DOHH2 (cell line): ENCODE data around the gene RGS13.

ENCODE experiments used
- H3F3A ChIP-seq: fragments of 200-600 bp; sonication (generic), shearing (Covaris generic); 2 replicates; pipeline ENCODE4 v1.6.0; 2016; ENCODE audit warnings: antibody characterized with exemption, mild to moderate bottlenecking; ENCODE audit not compliant: control insufficient read depth, insufficient read depth
- H3K27ac ChIP-seq: fragments of 200-600 bp; sonication (generic); 2 replicates; pipeline ENCODE4 v1.5.1; 2014; ENCODE audit warnings: low read depth, mild to moderate bottlenecking, low read length, moderate library complexity
- H3K27me3 ChIP-seq: fragments of 200-600 bp; sonication (generic); 2 replicates; pipeline ENCODE4 v1.6.1; 2014; ENCODE audit warnings: mild to moderate bottlenecking, low read length, mixed read lengths; ENCODE audit not compliant: control insufficient read depth
- H3K36me3 ChIP-seq: fragments of 200-600 bp; sonication (generic); 2 replicates; pipeline ENCODE4 v1.6.1; 2014; ENCODE audit warnings: mild to moderate bottlenecking, low read length, moderate library complexity, mixed read lengths; ENCODE audit not compliant: control insufficient read depth
- H3K4me1 ChIP-seq: fragments of 200-600 bp; sonication (generic); 2 replicates; pipeline ENCODE4 v1.6.1; 2014; ENCODE audit warnings: mild to moderate bottlenecking, low read length, mixed read lengths; ENCODE audit not compliant: control insufficient read depth
- H3K4me2 ChIP-seq: fragments of 200-600 bp; sonication (generic); 2 replicates; pipeline ENCODE4 v1.6.0; 2014; ENCODE audit warnings: mild to moderate bottlenecking, low read length, moderate library complexity
- H3K4me3 ChIP-seq: fragments of 200-600 bp; sonication (generic); 2 replicates; pipeline ENCODE4 v1.5.1; 2014; ENCODE audit warnings: mild to moderate bottlenecking, low read length, mixed read lengths
- H3K79me2 ChIP-seq: fragments of 200-600 bp; sonication (generic); 2 replicates; pipeline ENCODE4 v1.6.1; 2014; ENCODE audit warnings: mild to moderate bottlenecking, low read length, mixed read lengths; ENCODE audit not compliant: control insufficient read depth
- H3K9me2 ChIP-seq: fragments of 200-600 bp; sonication (generic); replicated peaks from 2 replicates; pipeline ENCODE4 v1.6.1; 2014; ENCODE audit warnings: mild to moderate bottlenecking, low read length, mixed read lengths; ENCODE audit not compliant: control insufficient read depth
- H3K9me3 ChIP-seq: fragments of 200-600 bp; sonication (generic); 2 replicates; pipeline ENCODE4 v1.6.1; 2014; ENCODE audit warnings: antibody characterized with exemption, low read length, mixed read lengths; ENCODE audit not compliant: control insufficient read depth, insufficient read depth
- H4K20me1 ChIP-seq: fragments of 200-600 bp; sonication (generic); 2 replicates; pipeline ENCODE4 v1.6.0; 2014; ENCODE audit warnings: low read depth, mild to moderate bottlenecking, antibody characterized with exemption, low read length, moderate library complexity; ENCODE audit not compliant: control insufficient read depth, insufficient read depth
- EZH2phosphoT487 ChIP-seq: fragments of 200-600 bp; sonication (generic); IDR thresholded peaks from 2 replicates; pipeline ENCODE4 v1.6.1; 2017; ENCODE audit warnings: borderline replicate concordance, mild to moderate bottlenecking, antibody characterized with exemption, low read length, moderate library complexity, mixed read lengths
- TF ChIP-seq, protein P1 (sequence below): fragments of 200-600 bp; sonication (generic); IDR thresholded peaks from one replicate; pipeline ENCODE4 v1.5.1; 2014; ENCODE audit warnings: antibody characterized with exemption, mild to moderate bottlenecking, low read depth, low read length; ENCODE audit not compliant: poor library complexity, severe bottlenecking

Gene RGS13

DNA sequence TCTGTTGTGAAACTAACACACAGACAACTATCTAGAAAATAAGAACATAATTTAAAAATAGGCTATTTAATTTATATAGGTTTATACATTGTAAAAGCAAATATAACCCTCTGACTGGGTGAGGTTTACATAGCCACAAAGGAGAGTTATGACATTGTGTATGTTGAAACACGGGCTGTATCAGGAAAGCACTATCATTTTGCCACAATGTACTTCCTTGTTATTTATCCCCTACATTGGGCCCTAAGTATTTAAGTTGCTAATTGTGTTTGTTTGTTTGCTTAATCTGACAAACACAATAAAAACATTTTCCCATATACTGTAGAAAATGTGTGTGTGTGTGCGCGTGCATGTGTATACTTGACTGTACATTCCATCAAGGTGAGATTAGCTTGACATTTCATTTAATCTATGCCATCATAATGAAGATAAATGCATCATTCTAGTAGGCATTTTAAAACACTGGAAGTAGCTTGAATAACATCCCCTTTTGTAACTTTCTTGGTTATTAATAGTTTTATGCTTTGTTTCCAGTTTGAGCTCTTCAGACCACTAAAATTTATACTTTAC, 72.1 kb downstream of the RGS13 start:
- H3K9me2 ChIP-seq, result no peaks in the 10 kb centered on the region
- H3K27me3 ChIP-seq, result no peaks in the 10 kb centered on the region
- TF ChIP-seq, protein P1, sequence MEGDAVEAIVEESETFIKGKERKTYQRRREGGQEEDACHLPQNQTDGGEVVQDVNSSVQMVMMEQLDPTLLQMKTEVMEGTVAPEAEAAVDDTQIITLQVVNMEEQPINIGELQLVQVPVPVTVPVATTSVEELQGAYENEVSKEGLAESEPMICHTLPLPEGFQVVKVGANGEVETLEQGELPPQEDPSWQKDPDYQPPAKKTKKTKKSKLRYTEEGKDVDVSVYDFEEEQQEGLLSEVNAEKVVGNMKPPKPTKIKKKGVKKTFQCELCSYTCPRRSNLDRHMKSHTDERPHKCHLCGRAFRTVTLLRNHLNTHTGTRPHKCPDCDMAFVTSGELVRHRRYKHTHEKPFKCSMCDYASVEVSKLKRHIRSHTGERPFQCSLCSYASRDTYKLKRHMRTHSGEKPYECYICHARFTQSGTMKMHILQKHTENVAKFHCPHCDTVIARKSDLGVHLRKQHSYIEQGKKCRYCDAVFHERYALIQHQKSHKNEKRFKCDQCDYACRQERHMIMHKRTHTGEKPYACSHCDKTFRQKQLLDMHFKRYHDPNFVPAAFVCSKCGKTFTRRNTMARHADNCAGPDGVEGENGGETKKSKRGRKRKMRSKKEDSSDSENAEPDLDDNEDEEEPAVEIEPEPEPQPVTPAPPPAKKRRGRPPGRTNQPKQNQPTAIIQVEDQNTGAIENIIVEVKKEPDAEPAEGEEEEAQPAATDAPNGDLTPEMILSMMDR, result no peak
- no peak for TF ChIP-seq EZH2phosphoT487
- no peaks in the 10 kb centered on the region for H4K20me1 ChIP-seq
- H3K36me3 ChIP-seq, result no peaks in the 10 kb centered on the region
- no peaks in the 10 kb centered on the region for H3K9me3 ChIP-seq
- no peaks in the 10 kb centered on the region for H3K4me1 ChIP-seq
- no peak overlapping the region for H3K4me3 ChIP-seq
- H3K4me2 ChIP-seq, result no peak overlapping the region
- H3F3A ChIP-seq, result no peaks in the 10 kb centered on the region
- no peaks in the 10 kb centered on the region for H3K79me2 ChIP-seq
- no peak overlapping the region for H3K27ac ChIP-seq

DNA sequence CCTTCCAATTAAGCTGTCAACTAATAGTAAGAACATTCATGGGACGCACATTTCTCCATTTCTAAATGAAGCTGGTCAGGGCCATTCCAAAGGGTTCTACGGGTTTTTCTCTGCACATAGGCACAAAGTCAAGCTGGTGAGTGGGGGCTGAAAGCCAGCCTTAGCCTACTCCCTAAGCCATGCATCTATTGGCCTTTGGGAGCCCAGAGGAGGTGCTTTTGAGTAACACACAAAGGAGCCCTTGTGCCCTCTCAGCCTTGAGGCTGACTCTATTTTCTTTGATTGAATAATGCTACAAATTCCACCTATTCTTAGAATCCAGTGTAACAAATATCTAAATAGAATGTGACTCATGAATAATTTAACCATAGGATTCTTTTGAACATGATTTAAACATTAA, 73.6 kb downstream of the RGS13 start:
- no peaks in the 10 kb centered on the region for H3F3A ChIP-seq
- H3K4me1 ChIP-seq, result no peaks in the 10 kb centered on the region
- H3K4me3 ChIP-seq, result no peak overlapping the region
- H3K27ac ChIP-seq, result no peak overlapping the region
- H4K20me1 ChIP-seq, result no peaks in the 10 kb centered on the region
- H3K27me3 ChIP-seq, result no peaks in the 10 kb centered on the region
- TF ChIP-seq, protein P1, result no peak
- TF ChIP-seq EZH2phosphoT487, result no peak
- no peaks in the 10 kb centered on the region for H3K9me2 ChIP-seq
- H3K9me3 ChIP-seq, result no peaks in the 10 kb centered on the region
- no peaks in the 10 kb centered on the region for H3K79me2 ChIP-seq
- H3K4me2 ChIP-seq, result no peak overlapping the region
- no peaks in the 10 kb centered on the region for H3K36me3 ChIP-seq
